Spleen (tissue), 3 donors: Measurements from ENCODE around the gene LRRC37A3.
"Not testable (repeated sequence)": the region's sequence is repeated elsewhere in the genome, so short reads cannot be mapped to it uniquely, and the experiment has no call there.

ENCODE experiments used
- POLR2A ChIP-seq, 3 donors: fragments of 450-650 bp; IDR thresholded peaks; one replicate each; pipeline ENCODE4 v1.5.1; 2017; ENCODE audit warnings: antibody characterized with exemption in 3 of 3, mild to moderate bottlenecking in 1 of 3
- POLR2AphosphoS5 ChIP-seq, 3 donors: sonication (generic); formaldehyde crosslinking; IDR thresholded peaks; one replicate each; pipeline ENCODE4 v1.5.1; 2017; ENCODE audit warnings: antibody characterized with exemption in 3 of 3

DNA sequence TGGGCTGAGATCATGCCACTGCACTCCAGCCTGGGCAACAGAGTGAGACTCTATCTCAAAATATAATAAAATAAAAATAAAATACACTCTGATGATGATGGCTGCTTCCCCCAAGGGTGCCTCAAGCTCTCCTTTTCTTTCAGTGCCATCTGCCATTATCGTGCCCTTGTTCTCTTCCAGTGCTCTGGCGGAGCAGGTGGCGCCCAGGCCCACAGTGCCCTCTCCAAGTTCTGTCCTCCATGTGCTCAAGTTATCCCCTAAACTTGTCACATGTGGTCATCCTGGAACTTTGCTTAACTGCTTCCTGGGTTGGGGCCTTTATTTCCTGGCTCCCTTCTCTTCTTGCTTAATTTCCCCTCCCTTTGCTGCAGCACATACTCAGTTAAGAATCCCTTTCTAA, 76.4 kb downstream of the LRRC37A3 start:
- TF ChIP-seq POLR2A, POLR2AphosphoS5 (IDR thresholded peaks at IDR 0.05): not testable (repeated sequence)
